Panc1 (cell line): ENCODE measurements around the gene DLG2. TPM values are rescaled to one million over a fixed set of nuclear protein-coding genes. Genes with fewer than 3 reads are reported as not detected.

Source experiments
- ATAC-seq: fragments of 200-7000 bp; cut with Tn5 transposase; 2 replicates; pipeline ENCODE4 v1.9.1; 2020; ENCODE audit warnings: mild to moderate bottlenecking, moderate library complexity
- BruUV-seq: library from RNA; stranded (reverse); fragments of 400-500 nt; replicated peaks from 2 replicates; lab custom pipeline; 2021; lab: Mats Ljungman, UMichigan
- CTCF ChIA-PET: fragments of 300-600 bp; sonication (Branson Sonifier 250); formaldehyde crosslinking; loops from one replicate; lab custom pipeline; 2022; ENCODE audit warnings: antibody characterized with exemption; lab: Charles Lee
- POLR2A ChIA-PET: fragments of 300-600 bp; sonication (Branson Sonifier 250); formaldehyde crosslinking; loops from one replicate; lab custom pipeline; 2022; ENCODE audit warnings: antibody characterized with exemption; lab: Charles Lee
- DNase-seq: peaks from one replicate; pipeline ENCODE4 v3.0.0-alpha.2; 2010; ENCODE audit warnings: low read depth, low spot score
- H3K27ac ChIP-seq: 2 replicates; pipeline ENCODE4 v1.5.1; 2011; ENCODE audit warnings: mild to moderate bottlenecking, low read length, inconsistent platforms
- H3K27me3 ChIP-seq: fragments of 200-500 bp; sonication (Bioruptor generic); 2 replicates; pipeline ENCODE4 v1.6.0; 2014; ENCODE audit warnings: low read length, inconsistent platforms; ENCODE audit not compliant: control insufficient read depth, insufficient read depth
- H3K36me3 ChIP-seq: fragments of 200-500 bp; sonication (Bioruptor generic); 2 replicates; pipeline ENCODE4 v1.5.1; 2014; ENCODE audit warnings: inconsistent platforms, mild to moderate bottlenecking, low read length, moderate library complexity; ENCODE audit not compliant: control insufficient read depth, insufficient read depth
- H3K4me1 ChIP-seq: 2 replicates; pipeline ENCODE4 v1.5.1; 2011; ENCODE audit warnings: inconsistent platforms, mild to moderate bottlenecking, low read length, moderate library complexity; ENCODE audit not compliant: control insufficient read depth, insufficient read depth
- H3K4me3 ChIP-seq, 2 experiments: 2 replicates each; pipeline ENCODE4 v1.5.1; 2011 to 2012; ENCODE audit warnings: low read depth in 2 of 2, low read length in 2 of 2, mild to moderate bottlenecking in 2 of 2, inconsistent platforms in 1 of 2, moderate library complexity in 1 of 2
- H3K9me3 ChIP-seq: fragments of 200-500 bp; sonication (Bioruptor generic); 2 replicates; pipeline ENCODE4 v1.5.1; 2014; ENCODE audit warnings: low read depth, mild to moderate bottlenecking, inconsistent platforms, low read length, moderate library complexity; ENCODE audit not compliant: control insufficient read depth, insufficient read depth
- POLR2AphosphoS5 ChIP-seq: IDR thresholded peaks from 2 replicates; pipeline ENCODE4 v1.6.1; 2012; ENCODE audit warnings: mild to moderate bottlenecking, low read depth, low read length, moderate library complexity
- SIN3A ChIP-seq: IDR thresholded peaks from 2 replicates; pipeline ENCODE4 v1.6.1; 2012; ENCODE audit warnings: low read depth, mild to moderate bottlenecking, low read length, moderate library complexity, borderline replicate concordance; ENCODE audit not compliant: insufficient read depth
- TCF7L2 ChIP-seq: IDR thresholded peaks from 2 replicates; pipeline ENCODE4 v1.6.1; 2011; ENCODE audit warnings: mild to moderate bottlenecking, low read depth, low read length, inconsistent platforms
- in situ Hi-C: cut with HindIII; loops from 2 replicates; pipeline ENCODE4 v1.10.0; 2016; ENCODE audit warnings: low sequenced_read_pairs, low pct_unique_long_range_greater_than_20kb
- intact Hi-C: fragments of 100-400 bp; cut with micrococcal nuclease; formaldehyde crosslinking; loops from one replicate; pipeline ENCODE4 v1.10.0; 2022; ENCODE audit not compliant: unreplicated experiment
- total RNA-seq: library from RNA; stranded (reverse); gene quantifications from one replicate; pipeline ENCODE4 v1.2.1, GENCODE V29; 2021; ENCODE audit not compliant: unreplicated experiment
- TF ChIP-seq, protein P1 (sequence below): fragments of 450-650 bp; IDR thresholded peaks from 2 replicates; pipeline ENCODE4 v1.5.1; 2017; ENCODE audit warnings: mild to moderate bottlenecking
- TF ChIP-seq, protein P2 (sequence below), 2 experiments: IDR thresholded peaks; 2 replicates each; pipeline ENCODE4 v1.6.1; 2011 to 2012; ENCODE audit warnings: low read depth in 2 of 2, control low read depth in 1 of 2, low read length in 1 of 2, mild to moderate bottlenecking in 1 of 2, moderate library complexity in 1 of 2; ENCODE audit not compliant: insufficient read depth in 1 of 2

Gene DLG2
- total RNA-seq, 1 experiment from 2014 or later = 4.2 TPM

DNA sequence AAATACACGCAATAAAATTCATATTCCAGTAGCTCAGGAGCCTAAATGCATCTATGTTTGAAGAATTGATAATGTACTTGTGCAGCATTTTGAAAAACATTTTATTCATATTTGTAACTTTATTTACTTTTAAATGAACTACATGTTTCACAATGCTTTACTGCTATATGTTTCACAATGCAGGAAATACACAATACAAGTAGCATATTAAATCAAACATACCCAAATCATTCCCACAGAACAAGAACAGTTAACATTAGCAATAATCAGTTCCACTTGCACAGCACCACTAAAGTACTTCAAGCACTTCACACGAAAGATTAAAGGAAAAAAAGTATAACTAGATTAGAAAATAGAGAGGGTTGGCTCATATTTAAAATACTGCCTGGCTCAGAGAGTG lies 1997.4 kb downstream of the DLG2 start:
- intact Hi-C loops (no loop called here), in situ Hi-C loops (no loop called here)
- no peaks in the 10 kb centered on the region for H3K9me3 ChIP-seq
- ChIA-PET CTCF (no interaction called here), POLR2A (no interaction called here)
- no peak overlapping the region for H3K4me3 ChIP-seq
- no TSS peak for BruUV-seq
- DNase-seq (no peak), ATAC-seq (no peak)
- TF ChIP-seq, protein P1, sequence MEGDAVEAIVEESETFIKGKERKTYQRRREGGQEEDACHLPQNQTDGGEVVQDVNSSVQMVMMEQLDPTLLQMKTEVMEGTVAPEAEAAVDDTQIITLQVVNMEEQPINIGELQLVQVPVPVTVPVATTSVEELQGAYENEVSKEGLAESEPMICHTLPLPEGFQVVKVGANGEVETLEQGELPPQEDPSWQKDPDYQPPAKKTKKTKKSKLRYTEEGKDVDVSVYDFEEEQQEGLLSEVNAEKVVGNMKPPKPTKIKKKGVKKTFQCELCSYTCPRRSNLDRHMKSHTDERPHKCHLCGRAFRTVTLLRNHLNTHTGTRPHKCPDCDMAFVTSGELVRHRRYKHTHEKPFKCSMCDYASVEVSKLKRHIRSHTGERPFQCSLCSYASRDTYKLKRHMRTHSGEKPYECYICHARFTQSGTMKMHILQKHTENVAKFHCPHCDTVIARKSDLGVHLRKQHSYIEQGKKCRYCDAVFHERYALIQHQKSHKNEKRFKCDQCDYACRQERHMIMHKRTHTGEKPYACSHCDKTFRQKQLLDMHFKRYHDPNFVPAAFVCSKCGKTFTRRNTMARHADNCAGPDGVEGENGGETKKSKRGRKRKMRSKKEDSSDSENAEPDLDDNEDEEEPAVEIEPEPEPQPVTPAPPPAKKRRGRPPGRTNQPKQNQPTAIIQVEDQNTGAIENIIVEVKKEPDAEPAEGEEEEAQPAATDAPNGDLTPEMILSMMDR = no peak
- TF ChIP-seq SIN3A = no peak
- H3K27me3 ChIP-seq = no peaks in the 10 kb centered on the region; the same call in 1 of the 2 replicates
- no peaks in the 10 kb centered on the region for H3K36me3 ChIP-seq
- H3K27ac ChIP-seq = no peak overlapping the region
- H3K4me1 ChIP-seq = no peaks in the 10 kb centered on the region

DNA sequence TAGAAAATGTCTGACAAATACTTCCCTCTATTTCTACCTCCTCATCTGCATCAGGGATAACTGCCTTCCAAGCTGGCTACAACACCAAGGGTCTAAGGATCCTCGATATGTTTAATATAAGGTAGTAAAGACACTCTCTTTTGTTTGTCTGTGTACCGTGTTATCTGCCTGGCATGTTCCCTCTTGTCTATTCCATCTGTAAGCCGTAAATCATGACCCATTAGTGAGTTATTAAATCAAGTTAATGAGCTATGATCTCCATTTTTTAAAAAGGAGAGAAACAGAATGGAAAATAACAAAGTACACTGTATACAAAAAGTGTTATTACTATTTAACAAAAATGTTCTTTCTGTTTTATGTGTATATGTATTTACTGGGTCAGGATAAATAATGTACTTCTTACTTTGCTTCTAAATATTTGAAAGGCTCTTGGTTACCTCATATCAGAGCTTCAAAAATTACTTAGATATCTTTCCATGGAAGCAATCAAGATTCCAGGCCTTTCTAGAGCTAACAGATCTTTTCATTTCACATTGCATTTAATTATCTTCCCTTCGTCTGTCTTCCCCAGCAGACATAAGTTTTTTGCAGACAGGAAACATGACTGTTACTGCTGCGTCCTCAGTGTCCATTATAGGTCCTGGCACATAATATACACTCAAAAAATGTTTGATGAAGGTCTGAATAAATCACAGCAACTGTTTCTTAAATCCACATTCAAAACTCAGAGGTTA lies 1998.4 kb downstream of the DLG2 start:
- Histone ChIP-seq H3K27ac (no peak overlapping the region), H3K9me3 (no peaks in the 10 kb centered on the region), H3K4me1 (no peaks in the 10 kb centered on the region), H3K4me3 (no peak overlapping the region), H3K27me3 (no peaks in the 10 kb centered on the region; the same call in 1 of the 2 replicates), H3K36me3 (no peaks in the 10 kb centered on the region)
- intact Hi-C loops = no loop called here
- no TSS peak for BruUV-seq
- TF ChIP-seq, protein P1 = no peak
- no peak for TF ChIP-seq POLR2AphosphoS5
- ATAC-seq (no peak), DNase-seq (no peak)
- CTCF ChIA-PET = no interaction called here
- POLR2A ChIA-PET = no interaction called here
- in situ Hi-C loops = no loop called here

DNA sequence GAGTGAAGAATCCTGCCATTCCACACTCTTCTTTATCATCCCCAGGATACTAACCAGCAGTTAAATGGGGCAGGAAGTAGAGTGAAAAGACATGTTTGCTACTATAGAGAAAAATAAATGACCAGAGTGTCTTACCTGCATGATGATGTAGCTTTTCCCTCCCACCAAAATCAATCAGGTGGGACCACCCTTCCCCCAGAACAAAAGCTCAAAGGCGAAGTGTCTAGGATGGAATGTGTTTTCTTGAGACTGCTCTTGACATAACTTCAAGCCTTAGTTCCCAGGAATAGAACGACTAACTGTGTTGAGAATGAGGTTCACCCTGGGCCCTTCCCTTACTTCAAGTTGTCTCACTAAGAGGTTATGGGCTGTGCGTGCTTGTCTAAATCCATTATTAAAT lies 2001.8 kb downstream of the DLG2 start:
- Histone ChIP-seq H3K4me3 (no peak overlapping the region), H3K4me1 (no peaks in the 10 kb centered on the region), H3K27ac (no peak overlapping the region), H3K27me3 (no peaks in the 10 kb centered on the region), H3K9me3 (no peaks in the 10 kb centered on the region), H3K36me3 (no peaks in the 10 kb centered on the region)
- intact Hi-C loops = no loop called here
- BruUV-seq = no TSS peak
- ATAC-seq = no peak
- DNase-seq = no peak
- CTCF ChIA-PET = no interaction called here
- in situ Hi-C loops = no loop called here
- POLR2A ChIA-PET = no interaction called here
- no peak for TF ChIP-seq POLR2AphosphoS5
- TF ChIP-seq SIN3A = no peak
- TF ChIP-seq, protein P1 = no peak
- TF ChIP-seq, protein P2, sequence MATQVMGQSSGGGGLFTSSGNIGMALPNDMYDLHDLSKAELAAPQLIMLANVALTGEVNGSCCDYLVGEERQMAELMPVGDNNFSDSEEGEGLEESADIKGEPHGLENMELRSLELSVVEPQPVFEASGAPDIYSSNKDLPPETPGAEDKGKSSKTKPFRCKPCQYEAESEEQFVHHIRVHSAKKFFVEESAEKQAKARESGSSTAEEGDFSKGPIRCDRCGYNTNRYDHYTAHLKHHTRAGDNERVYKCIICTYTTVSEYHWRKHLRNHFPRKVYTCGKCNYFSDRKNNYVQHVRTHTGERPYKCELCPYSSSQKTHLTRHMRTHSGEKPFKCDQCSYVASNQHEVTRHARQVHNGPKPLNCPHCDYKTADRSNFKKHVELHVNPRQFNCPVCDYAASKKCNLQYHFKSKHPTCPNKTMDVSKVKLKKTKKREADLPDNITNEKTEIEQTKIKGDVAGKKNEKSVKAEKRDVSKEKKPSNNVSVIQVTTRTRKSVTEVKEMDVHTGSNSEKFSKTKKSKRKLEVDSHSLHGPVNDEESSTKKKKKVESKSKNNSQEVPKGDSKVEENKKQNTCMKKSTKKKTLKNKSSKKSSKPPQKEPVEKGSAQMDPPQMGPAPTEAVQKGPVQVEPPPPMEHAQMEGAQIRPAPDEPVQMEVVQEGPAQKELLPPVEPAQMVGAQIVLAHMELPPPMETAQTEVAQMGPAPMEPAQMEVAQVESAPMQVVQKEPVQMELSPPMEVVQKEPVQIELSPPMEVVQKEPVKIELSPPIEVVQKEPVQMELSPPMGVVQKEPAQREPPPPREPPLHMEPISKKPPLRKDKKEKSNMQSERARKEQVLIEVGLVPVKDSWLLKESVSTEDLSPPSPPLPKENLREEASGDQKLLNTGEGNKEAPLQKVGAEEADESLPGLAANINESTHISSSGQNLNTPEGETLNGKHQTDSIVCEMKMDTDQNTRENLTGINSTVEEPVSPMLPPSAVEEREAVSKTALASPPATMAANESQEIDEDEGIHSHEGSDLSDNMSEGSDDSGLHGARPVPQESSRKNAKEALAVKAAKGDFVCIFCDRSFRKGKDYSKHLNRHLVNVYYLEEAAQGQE (IDR thresholded peaks at IDR 0.05; ENCODE audit: insufficient read depth in 1 of 2, low read depth in 2 of 2, low read length in 1 of 2) = no peak
- TF ChIP-seq TCF7L2 = no peak
